HG03175 (cell line): ENCODE data around the gene PYDC1.
"Not testable (repeated sequence)": the region's sequence is repeated elsewhere in the genome, so short reads cannot be mapped to it uniquely, and the experiment has no call there.

Experiments
- ATAC-seq: cut with Tn5 transposase; IDR thresholded peaks from one replicate; pipeline ENCODE4 v1.9.1; 2021; ENCODE audit warnings: mild to moderate bottlenecking, moderate library complexity; ENCODE audit not compliant: unreplicated experiment

Gene PYDC1

GRCh38 chr16:31181102-31181830 is 35.7 kb downstream of the PYDC1 start:
- ATAC-seq, result no peak

GRCh38 chr16:31179747-31180459 is 37.0 kb downstream of the PYDC1 start, which contains the start of gene FUS:
Gene FUS (plus strand): TSS chr16:31180139. CDS start chr16:31180215, 76 bp downstream.
- peak; percentile 50 for ATAC-seq

GRCh38 chr16:31179219-31179746 is 37.7 kb downstream of the PYDC1 start:
- ATAC-seq, result peak; percentile 9

GRCh38 chr16:31177136-31177535 is 39.8 kb downstream of the PYDC1 start:
- ATAC-seq, result no peak

GRCh38 chr16:31170048-31170447 is 46.9 kb downstream of the PYDC1 start:
- ATAC-seq, result not testable (repeated sequence)

GRCh38 chr16:31168848-31169247 is 48.1 kb downstream of the PYDC1 start:
- ATAC-seq, result no peak

GRCh38 chr16:31167315-31167714 is 49.6 kb downstream of the PYDC1 start:
- no peak for ATAC-seq
